ENCODE data around the gene CACNA2D4.

- TF ChIP-seq CTCF (IDR thresholded peaks at IDR 0.05) (no peak), POLR2A (IDR thresholded peaks at IDR 0.05) (no peak)
These were observed 101.6 kb downstream of the CACNA2D4 start for GRCh38 chr12:1816730-1817348.

Data from heart left ventricle (tissue), 13 donors.